HepG2 (cell line): ENCODE measurements around the gene MTTP. TPM values are rescaled to one million over a fixed set of nuclear protein-coding genes. Genes with fewer than 3 reads are reported as not detected.

ENCODE experiments used
- CSRNP1 ChIP-seq: sonication (generic); formaldehyde crosslinking; IDR thresholded peaks from 2 replicates; pipeline ENCODE4 v1.8.1; 2023; ENCODE audit warnings: mild to moderate bottlenecking, missing genetic modification reagents
- FOXP1 ChIP-seq, 2 experiments: fragments of 450-650 bp in 1 of 2; IDR thresholded peaks; 2 replicates each; pipeline ENCODE4 v1.6.1; 2017 to 2018; ENCODE audit warnings: antibody characterized with exemption in 1 of 2
- GATAD2A ChIP-seq: IDR thresholded peaks from 2 replicates; pipeline ENCODE4 v1.6.1; 2016
- NCOR1 ChIP-seq: fragments of 200-600 bp; sonication (generic); IDR thresholded peaks from 2 replicates; pipeline ENCODE4 v1.7.0; 2017; ENCODE audit warnings: antibody characterized with exemption, low read length, borderline replicate concordance
- PRPF4 ChIP-seq: fragments of 200-400 bp; formaldehyde crosslinking; IDR thresholded peaks from 2 replicates; pipeline ENCODE4 v1.6.1; 2016; ENCODE audit warnings: low read length, low read depth; ENCODE audit not compliant: poor library complexity, severe bottlenecking
- SNAPC2 ChIP-seq: sonication (generic); formaldehyde crosslinking; IDR thresholded peaks from 2 replicates; pipeline ENCODE4 v1.8.1; 2022; ENCODE audit warnings: mild to moderate bottlenecking, missing genetic modification reagents
- TFAP4 ChIP-seq: sonication (generic); IDR thresholded peaks from 2 replicates; pipeline ENCODE4 v1.6.1; 2016; ENCODE audit warnings: low read depth, borderline replicate concordance
- ZNF616 ChIP-seq: sonication (generic); formaldehyde crosslinking; IDR thresholded peaks from 2 replicates; pipeline ENCODE4 v1.5.0; 2020; ENCODE audit warnings: low read depth, mild to moderate bottlenecking, missing genetic modification reagents
- ZNF749 ChIP-seq: sonication (generic); formaldehyde crosslinking; IDR thresholded peaks from 2 replicates; pipeline ENCODE4 v1.8.0; 2022; ENCODE audit warnings: mild to moderate bottlenecking, missing genetic modification reagents, moderate library complexity, borderline replicate concordance
- polyA plus RNA-seq, 8 experiments: library from polyadenylated mRNA; depleted of rRNA in 3 of 8; stranded (reverse) in 7 of 8; unstranded in 1 of 8; fragments of >200 nt; fragmentation: Illumina TruSeq in 4 of 8; extraction: Trizol in 4 of 8; gene quantifications; 2 replicates each; pipeline versions ENCODE4 v1.2.1 to v1.2.3, GENCODE V29; 2011 to 2016; ENCODE audit warnings: low read depth in 4 of 8, missing spikeins in 1 of 8, mixed read lengths in 1 of 8; ENCODE audit not compliant: insufficient read depth in 1 of 8
- total RNA-seq, 5 experiments: library from RNA; depleted of rRNA; stranded (reverse); fragments of >200 nt; fragmentation: Illumina TruSeq; extraction: Trizol; gene quantifications; 2 replicates each; pipeline ENCODE4 v1.2.3, GENCODE V29; 2016; ENCODE audit warnings: low read depth in 1 of 5
- TF ChIP-seq, protein P1 (sequence below), 2 experiments: sonication (generic) in 1 of 2; formaldehyde crosslinking in 1 of 2; IDR thresholded peaks; 2 replicates each; pipeline versions ENCODE4 v1.6.1 to v1.9.0; 2014 to 2022; ENCODE audit warnings: antibody characterized with exemption in 1 of 2, borderline replicate concordance in 1 of 2, inconsistent platforms in 1 of 2, low read depth in 1 of 2, missing genetic modification reagents in 1 of 2
- TF ChIP-seq, protein P2 (sequence below): sonication (generic); formaldehyde crosslinking; IDR thresholded peaks from 2 replicates; pipeline ENCODE4 v1.8.1; 2023; ENCODE audit warnings: missing genetic modification reagents, inconsistent platforms, borderline replicate concordance
- TF ChIP-seq, protein P3 (sequence below): IDR thresholded peaks from 2 replicates; pipeline ENCODE4 v1.6.1; 2016; ENCODE audit warnings: mild to moderate bottlenecking

MTTP gene
- total and polyA plus RNA-seq, 2 of the 13 experiments (the other 11 are each of a cell fraction or from before 2014, with no cell fraction given) = 84.7 to 102 TPM

- TF ChIP-seq, protein P1, sequence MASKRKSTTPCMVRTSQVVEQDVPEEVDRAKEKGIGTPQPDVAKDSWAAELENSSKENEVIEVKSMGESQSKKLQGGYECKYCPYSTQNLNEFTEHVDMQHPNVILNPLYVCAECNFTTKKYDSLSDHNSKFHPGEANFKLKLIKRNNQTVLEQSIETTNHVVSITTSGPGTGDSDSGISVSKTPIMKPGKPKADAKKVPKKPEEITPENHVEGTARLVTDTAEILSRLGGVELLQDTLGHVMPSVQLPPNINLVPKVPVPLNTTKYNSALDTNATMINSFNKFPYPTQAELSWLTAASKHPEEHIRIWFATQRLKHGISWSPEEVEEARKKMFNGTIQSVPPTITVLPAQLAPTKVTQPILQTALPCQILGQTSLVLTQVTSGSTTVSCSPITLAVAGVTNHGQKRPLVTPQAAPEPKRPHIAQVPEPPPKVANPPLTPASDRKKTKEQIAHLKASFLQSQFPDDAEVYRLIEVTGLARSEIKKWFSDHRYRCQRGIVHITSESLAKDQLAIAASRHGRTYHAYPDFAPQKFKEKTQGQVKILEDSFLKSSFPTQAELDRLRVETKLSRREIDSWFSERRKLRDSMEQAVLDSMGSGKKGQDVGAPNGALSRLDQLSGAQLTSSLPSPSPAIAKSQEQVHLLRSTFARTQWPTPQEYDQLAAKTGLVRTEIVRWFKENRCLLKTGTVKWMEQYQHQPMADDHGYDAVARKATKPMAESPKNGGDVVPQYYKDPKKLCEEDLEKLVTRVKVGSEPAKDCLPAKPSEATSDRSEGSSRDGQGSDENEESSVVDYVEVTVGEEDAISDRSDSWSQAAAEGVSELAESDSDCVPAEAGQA (IDR thresholded peaks at IDR 0.05; ENCODE audit: low read depth) = peak; percentile 88
- TF ChIP-seq, protein P1 (CRISPR knock-in tag; IDR thresholded peaks at IDR 0.05; ENCODE audit: borderline replicate concordance) = no peak
- TF ChIP-seq FOXP1 (IDR thresholded peaks at IDR 0.05) = no peak
- no peak for TF ChIP-seq FOXP1 (CRISPR knock-in tag; IDR thresholded peaks at IDR 0.05)
- TF ChIP-seq, protein P2, sequence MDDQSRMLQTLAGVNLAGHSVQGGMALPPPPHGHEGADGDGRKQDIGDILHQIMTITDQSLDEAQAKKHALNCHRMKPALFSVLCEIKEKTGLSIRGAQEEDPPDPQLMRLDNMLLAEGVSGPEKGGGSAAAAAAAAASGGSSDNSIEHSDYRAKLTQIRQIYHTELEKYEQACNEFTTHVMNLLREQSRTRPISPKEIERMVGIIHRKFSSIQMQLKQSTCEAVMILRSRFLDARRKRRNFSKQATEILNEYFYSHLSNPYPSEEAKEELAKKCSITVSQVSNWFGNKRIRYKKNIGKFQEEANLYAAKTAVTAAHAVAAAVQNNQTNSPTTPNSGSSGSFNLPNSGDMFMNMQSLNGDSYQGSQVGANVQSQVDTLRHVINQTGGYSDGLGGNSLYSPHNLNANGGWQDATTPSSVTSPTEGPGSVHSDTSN = no peak
- TF ChIP-seq, protein P3, sequence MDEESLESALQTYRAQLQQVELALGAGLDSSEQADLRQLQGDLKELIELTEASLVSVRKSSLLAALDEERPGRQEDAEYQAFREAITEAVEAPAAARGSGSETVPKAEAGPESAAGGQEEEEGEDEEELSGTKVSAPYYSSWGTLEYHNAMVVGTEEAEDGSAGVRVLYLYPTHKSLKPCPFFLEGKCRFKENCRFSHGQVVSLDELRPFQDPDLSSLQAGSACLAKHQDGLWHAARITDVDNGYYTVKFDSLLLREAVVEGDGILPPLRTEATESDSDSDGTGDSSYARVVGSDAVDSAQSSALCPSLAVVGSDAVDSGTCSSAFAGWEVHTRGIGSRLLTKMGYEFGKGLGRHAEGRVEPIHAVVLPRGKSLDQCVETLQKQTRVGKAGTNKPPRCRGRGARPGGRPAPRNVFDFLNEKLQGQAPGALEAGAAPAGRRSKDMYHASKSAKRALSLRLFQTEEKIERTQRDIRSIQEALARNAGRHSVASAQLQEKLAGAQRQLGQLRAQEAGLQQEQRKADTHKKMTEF (CRISPR knock-in tag) = peak; percentile 58; the same call in 1 of the 2 replicates
- no peak for TF ChIP-seq SNAPC2 (CRISPR knock-in tag)
- no peak for TF ChIP-seq ZNF616 (CRISPR knock-in tag)
- peak; percentile 20 for TF ChIP-seq GATAD2A (CRISPR knock-in tag)
- peak; percentile 53; the same call in 1 of the 2 replicates for TF ChIP-seq ZNF749 (CRISPR knock-in tag)
- no peak for TF ChIP-seq PRPF4
- peak; percentile 80; the same call in 1 of the 2 replicates for TF ChIP-seq TFAP4
- TF ChIP-seq NCOR1 = peak; percentile 33; the same call in 1 of the 2 replicates
- no peak for TF ChIP-seq CSRNP1 (CRISPR knock-in tag)
Observed at GRCh38 chr4:99563310-99564186, 11.1 kb upstream of the MTTP start, which contains the start of gene TRMT10A (continued).
